CD4-positive, alpha-beta T cell (primary cell): ENCODE data around the gene MAN1A1. TPM values are rescaled to one million over a fixed set of nuclear protein-coding genes. Genes with fewer than 3 reads are reported as not detected.

ENCODE experiments used
- ATAC-seq: fragments of 200-7000 bp; cut with Tn5 transposase; one replicate; pipeline ENCODE4 v1.10.0; 2022; ENCODE audit warnings: mild to moderate bottlenecking; ENCODE audit not compliant: poor library complexity
- CTCF ChIA-PET: fragments of 350-600 bp; sonication (Branson Sonifier 250); formaldehyde crosslinking; loops from one replicate; lab custom pipeline; 2021; ENCODE audit warnings: antibody characterized with exemption, inconsistent platforms; lab: Charles Lee
- POLR2A ChIA-PET: fragments of 350-600 bp; sonication (Branson Sonifier 250); formaldehyde crosslinking; loops from one replicate; lab custom pipeline; 2021; ENCODE audit warnings: antibody characterized with exemption, inconsistent platforms; lab: Charles Lee
- DNase-seq, 14 experiments: peaks; one replicate each; pipeline ENCODE4 v3.0.0-alpha.2; 2013 to 2020; ENCODE audit warnings: mixed read lengths in 2 of 14
- H3K27ac ChIP-seq, 2 donors: one replicate each; pipeline versions ENCODE4 v1.5.1 to v1.7.0; 2013; ENCODE audit warnings: low read length in 2 of 2, low read depth in 1 of 2, mild to moderate bottlenecking in 1 of 2
- H3K27me3 ChIP-seq, 2 experiments: 1 replicate in 1 of 2; 2 replicates in 1 of 2; pipeline versions ENCODE4 v1.6.1 to v1.7.0; 2013; ENCODE audit warnings: low read length in 2 of 2, control low read depth in 1 of 2, mild to moderate bottlenecking in 1 of 2, moderate library complexity in 1 of 2; ENCODE audit not compliant: insufficient read depth in 2 of 2, control insufficient read depth in 1 of 2
- H3K36me3 ChIP-seq: one replicate; pipeline ENCODE4 v1.6.1; 2013; ENCODE audit warnings: low read length, control low read depth; ENCODE audit not compliant: insufficient read depth
- H3K4me1 ChIP-seq: one replicate; pipeline ENCODE4 v1.6.1; 2013; ENCODE audit warnings: low read length, control low read depth; ENCODE audit not compliant: insufficient read depth
- H3K4me3 ChIP-seq: one replicate; pipeline ENCODE4 v1.5.1; 2013; ENCODE audit warnings: mild to moderate bottlenecking, low read length, moderate library complexity
- H3K9me3 ChIP-seq, 2 experiments: 1 replicate in 1 of 2; 2 replicates in 1 of 2; pipeline versions ENCODE4 v1.6.1 to v1.7.0; 2013; ENCODE audit warnings: low read length in 2 of 2, mild to moderate bottlenecking in 2 of 2, control low read depth in 1 of 2, moderate library complexity in 1 of 2; ENCODE audit not compliant: control insufficient read depth in 1 of 2, insufficient read depth in 1 of 2
- H3K27ac Mint-ChIP-seq: one replicate; pipeline ENCODE4 v1.8.0; 2020; ENCODE audit warnings: mixed read lengths
- H3K27me3 Mint-ChIP-seq: one replicate; pipeline ENCODE4 v1.8.0; 2021; ENCODE audit warnings: mixed read lengths
- H3K36me3 Mint-ChIP-seq: one replicate; pipeline ENCODE4 v1.8.0; 2021; ENCODE audit warnings: low read depth, mixed read lengths
- H3K4me1 Mint-ChIP-seq: one replicate; pipeline ENCODE4 v1.8.0; 2021; ENCODE audit warnings: low read depth, mixed read lengths
- H3K4me3 Mint-ChIP-seq: one replicate; pipeline ENCODE4 v1.8.0; 2020; ENCODE audit warnings: mild to moderate bottlenecking, mixed read lengths
- H3K9me3 Mint-ChIP-seq: one replicate; pipeline ENCODE4 v1.8.0; 2020; ENCODE audit warnings: mixed read lengths
- CTCF ChIP-seq: fragments of 200-600 bp; IDR thresholded peaks from one replicate; pipeline ENCODE4 v1.8.0; 2022; ENCODE audit warnings: antibody characterized with exemption, mild to moderate bottlenecking
- intact Hi-C, 2 experiments: fragments of 100-400 bp; cut with DNase I in 1 of 2; cut with micrococcal nuclease in 1 of 2; formaldehyde crosslinking; loops; one replicate each; pipeline versions ENCODE4 v1.15.1 to v1.9.0; 2023 to 2025; cut with DNase I, micrococcal nuclease
- total RNA-seq, 174 experiments: library from RNA in 2 of 174; stranded (reverse) in 2 of 174; gene quantifications; one replicate each; pipeline ENCODE4 v1.2.3 and lab custom pipeline; 2021 to 2026

MAN1A1 gene
- total RNA-seq, 2 experiments from 2014 or later = 4.5 to 4.9 TPM

- H3K27ac Mint-ChIP-seq = no peak overlapping the region
Measured at GRCh38 chr6:119322034-119322433, 27.5 kb downstream of the MAN1A1 start.

GRCh38 chr6:119319694-119320093 is 29.9 kb downstream of the MAN1A1 start:
- Mint-ChIP-seq H3K36me3 (no peaks in the 10 kb centered on the region), H3K4me3 (no peak overlapping the region), H3K27ac (no peak overlapping the region), H3K9me3 (no peaks in the 10 kb centered on the region), H3K4me1 (peaks cover 39% of the 10 kb centered on the region), H3K27me3 (no peaks in the 10 kb centered on the region)
- Histone ChIP-seq H3K27me3 (no peaks in the 10 kb centered on the region), H3K9me3 (no peaks in the 10 kb centered on the region), H3K4me1 (peaks cover 28% of the 10 kb centered on the region), H3K36me3 (no peaks in the 10 kb centered on the region), H3K27ac (no peak overlapping the region), H3K4me3 (no peak overlapping the region)
- POLR2A ChIA-PET = interaction anchor here (0.8 kb wide), 1 partner anchor 31 kb away, joined by 5 read pairs; no protein-coding TSS in a partner anchor
- intact Hi-C loops = no loop called here
- ATAC-seq (no peak), DNase-seq (no peak)
- TF ChIP-seq CTCF = no peak
- CTCF ChIA-PET = no interaction called here

More at GRCh38 chr6:119322034-119322433, 27.5 kb downstream of the MAN1A1 start:
- no peaks in the 10 kb centered on the region for H3K27me3 Mint-ChIP-seq
- no peak overlapping the region for H3K4me3 ChIP-seq
- H3K36me3 Mint-ChIP-seq = no peaks in the 10 kb centered on the region
- DNase-seq = no peak
- no peaks in the 10 kb centered on the region for H3K36me3 ChIP-seq
- intact Hi-C loops = no loop called here
- H3K9me3 ChIP-seq = no peaks in the 10 kb centered on the region
- CTCF ChIA-PET = interaction anchor here (1.0 kb wide), 1 partner anchor 12 kb away, joined by 3 read pairs; no protein-coding TSS in a partner anchor
- H3K4me1 Mint-ChIP-seq = peaks cover 26% of the 10 kb centered on the region
- no peak for ATAC-seq
- H3K9me3 Mint-ChIP-seq = no peaks in the 10 kb centered on the region
- H3K4me1 ChIP-seq = peaks cover 17% of the 10 kb centered on the region
- no peak overlapping the region for H3K27ac ChIP-seq
- no peak overlapping the region for H3K4me3 Mint-ChIP-seq
- POLR2A ChIA-PET = interaction anchor here (1.0 to 2.2 kb wide), 7 partner anchors 8 to 32 kb away, joined by 3 to 14 read pairs (median 6); no protein-coding TSS in a partner anchor
- TF ChIP-seq CTCF = no peak
- no peaks in the 10 kb centered on the region for H3K27me3 ChIP-seq

- Histone ChIP-seq H3K27me3 (no peaks in the 10 kb centered on the region), H3K36me3 (no peaks in the 10 kb centered on the region), H3K4me1 (peaks cover 37% of the 10 kb centered on the region), H3K4me3 (no peak overlapping the region), H3K9me3 (no peaks in the 10 kb centered on the region), H3K27ac (no peak overlapping the region)
- DNase-seq (no peak), ATAC-seq (no peak)
- ChIA-PET CTCF (no interaction called here), POLR2A (interaction anchor here (0.8 kb wide), 1 partner anchor 32 kb away, joined by 5 read pairs; no protein-coding TSS in a partner anchor)
- H3K4me1 Mint-ChIP-seq = peaks cover 43% of the 10 kb centered on the region
- H3K4me3 Mint-ChIP-seq = no peak overlapping the region
- intact Hi-C loops = no loop called here
- H3K9me3 Mint-ChIP-seq = no peaks in the 10 kb centered on the region
- no peaks in the 10 kb centered on the region for H3K36me3 Mint-ChIP-seq
- H3K27ac Mint-ChIP-seq = no peak overlapping the region
- no peak for TF ChIP-seq CTCF
- H3K27me3 Mint-ChIP-seq = no peaks in the 10 kb centered on the region
Measured at GRCh38 chr6:119318730-119319129, 30.8 kb downstream of the MAN1A1 start.
